Measurements from ENCODE around the gene NEUROD2. TPM values are rescaled to one million over a fixed set of nuclear protein-coding genes. Genes with fewer than 3 reads are reported as not detected.

The NEUROD2 gene
- total RNA-seq (not detected in 2 replicates), polyA plus RNA-seq (not detected in 2 replicates), polyA minus RNA-seq (not detected in 2 replicates), Bru-seq, nascent RNA (not detected), BruChase-seq, experiment 1, labeled RNA remaining after a 6-hour chase (not detected), BruChase-seq, experiment 2, labeled RNA remaining after a 2-hour chase (not detected)
- polyA plus RNA-seq (2011; cell fraction: cytosol; rRNA removed): not detected in 2 replicates
- not detected in 2 replicates for polyA plus RNA-seq (2011; cell fraction: nucleus; rRNA removed)
- not detected in 2 replicates for polyA plus RNA-seq (2012)
- polyA minus RNA-seq (2011; cell fraction: cytosol; rRNA and poly(A)+ RNA removed): not detected
- polyA minus RNA-seq (2011; cell fraction: nucleus; rRNA and poly(A)+ RNA removed): not detected in 2 replicates
- long read RNA-seq: 0 reads

DNA sequence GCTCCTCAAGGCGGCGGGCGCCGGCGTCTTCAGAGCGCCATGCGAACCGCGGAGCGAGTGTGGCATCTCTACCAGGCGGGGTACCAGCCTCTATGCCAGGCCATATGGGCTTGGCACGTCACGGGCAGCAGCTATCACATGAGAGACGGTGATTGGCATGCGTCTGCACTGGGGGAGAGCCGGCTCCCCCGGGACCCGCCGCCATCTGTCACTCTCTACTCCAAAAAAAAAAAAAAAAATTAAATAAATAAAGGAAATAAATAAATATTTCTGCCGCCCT lies at the start of gene NEUROD2:
NEUROD2 (minus strand) TSS at position 70 of the 280 bp plus-strand sequence. CDS start 1,321 bp downstream, outside the sequence.
- no TSS peak for BruUV-seq (replicated peaks)
- dilution Hi-C loops (cut with MboI; ENCODE audit: extremely low pct_ligation_motif_present, low sequenced_read_pairs): no loop called here
- Histone ChIP-seq H3K9me3 (replicated peaks; ENCODE audit: control insufficient read depth, insufficient read depth, low read length) (no peaks in the 10 kb centered on the region), H3K27me3 (ENCODE audit: control insufficient read depth in 2 of 2, insufficient read depth in 2 of 2, low read length in 2 of 2) (peaks cover 55 to 67% of the 10 kb centered on the region in 2 experiments), H3K9me1 (replicated peaks; ENCODE audit: control insufficient read depth, extremely low read depth, insufficient read depth, low read length) (no peaks in the 10 kb centered on the region), H3K79me2 (ENCODE audit: control insufficient read depth, insufficient read depth, low read length) (no peaks in the 10 kb centered on the region), H3K4me1 (ENCODE audit: control insufficient read depth, extremely low read depth, insufficient read depth, low read length) (no peaks in the 10 kb centered on the region), H4K20me1 (replicated peaks; ENCODE audit: control insufficient read depth, extremely low read depth, insufficient read depth, low read length) (no peaks in the 10 kb centered on the region), H3K27ac (ENCODE audit: insufficient read depth, low read depth, low read length) (no peak within 1 kb of the TSS), H3K36me3 (ENCODE audit: control insufficient read depth in 2 of 2, extremely low read depth in 1 of 2, insufficient read depth in 2 of 2, low read length in 2 of 2) (no peaks in the 10 kb centered on the region), H2AFZ (ENCODE audit: low read depth, low read length) (no peak within 1 kb of the TSS), H3K9ac (replicated peaks; ENCODE audit: extremely low read depth, insufficient read depth, low read length) (no peak within 1 kb of the TSS), H3K4me2 (ENCODE audit: insufficient read depth, low read length) (no peak within 1 kb of the TSS), H3K4me3 (replicated peaks in 1 of 3; ENCODE audit: insufficient read depth in 1 of 3, low read depth in 1 of 3, low read length in 3 of 3) (no peak within 1 kb of the TSS)
- DNase-seq (ENCODE audit: low read depth, low spot score) (no peak), FAIRE-seq (no peak)
- TF ChIP-seq, protein P1, sequence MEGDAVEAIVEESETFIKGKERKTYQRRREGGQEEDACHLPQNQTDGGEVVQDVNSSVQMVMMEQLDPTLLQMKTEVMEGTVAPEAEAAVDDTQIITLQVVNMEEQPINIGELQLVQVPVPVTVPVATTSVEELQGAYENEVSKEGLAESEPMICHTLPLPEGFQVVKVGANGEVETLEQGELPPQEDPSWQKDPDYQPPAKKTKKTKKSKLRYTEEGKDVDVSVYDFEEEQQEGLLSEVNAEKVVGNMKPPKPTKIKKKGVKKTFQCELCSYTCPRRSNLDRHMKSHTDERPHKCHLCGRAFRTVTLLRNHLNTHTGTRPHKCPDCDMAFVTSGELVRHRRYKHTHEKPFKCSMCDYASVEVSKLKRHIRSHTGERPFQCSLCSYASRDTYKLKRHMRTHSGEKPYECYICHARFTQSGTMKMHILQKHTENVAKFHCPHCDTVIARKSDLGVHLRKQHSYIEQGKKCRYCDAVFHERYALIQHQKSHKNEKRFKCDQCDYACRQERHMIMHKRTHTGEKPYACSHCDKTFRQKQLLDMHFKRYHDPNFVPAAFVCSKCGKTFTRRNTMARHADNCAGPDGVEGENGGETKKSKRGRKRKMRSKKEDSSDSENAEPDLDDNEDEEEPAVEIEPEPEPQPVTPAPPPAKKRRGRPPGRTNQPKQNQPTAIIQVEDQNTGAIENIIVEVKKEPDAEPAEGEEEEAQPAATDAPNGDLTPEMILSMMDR (IDR thresholded peaks at IDR 0.05; ENCODE audit: extremely low read depth in 1 of 2, insufficient read depth in 1 of 2, low read depth in 1 of 2, low read length in 2 of 2): no peak
- no peak for TF ChIP-seq GATA2 (IDR thresholded peaks at IDR 0.05; ENCODE audit: insufficient read depth, insufficient read length, low read depth, low read length)
- TF ChIP-seq, protein P2, sequence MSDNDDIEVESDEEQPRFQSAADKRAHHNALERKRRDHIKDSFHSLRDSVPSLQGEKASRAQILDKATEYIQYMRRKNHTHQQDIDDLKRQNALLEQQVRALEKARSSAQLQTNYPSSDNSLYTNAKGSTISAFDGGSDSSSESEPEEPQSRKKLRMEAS (IDR thresholded peaks at IDR 0.05; ENCODE audit: insufficient read depth, insufficient read length): no peak
- no peak for TF ChIP-seq EZH2 (IDR thresholded peaks at IDR 0.05; ENCODE audit: borderline replicate concordance, low read depth, low read length, severe bottlenecking)
- TF ChIP-seq JUN (IDR thresholded peaks at IDR 0.05; ENCODE audit: borderline replicate concordance, insufficient read depth, insufficient read length, low read depth): no peak
- TF ChIP-seq FOS (IDR thresholded peaks at IDR 0.05; ENCODE audit: borderline replicate concordance, insufficient read depth, low read length): no peak
- no peak for TF ChIP-seq POLR2AphosphoS5 (IDR thresholded peaks at IDR 0.05; ENCODE audit: insufficient read depth, low read depth, low read length)
- no peak for TF ChIP-seq MYC (IDR thresholded peaks at IDR 0.05; ENCODE audit: low read depth, low read length)
- no peak for TF ChIP-seq POLR2A (IDR thresholded peaks at IDR 0.05; ENCODE audit: low read depth, low read length)
- ChIA-PET POLR2A (no interaction called here), CTCF (interaction anchor here (0.8 kb wide), 1 partner anchor 14 kb away, joined by 3 read pairs; no protein-coding TSS in a partner anchor)
- intact Hi-C loops (cut with micrococcal nuclease): no loop called here

All from endothelial cell of umbilical vein (primary cell).